ENCODE data around the gene TFE3.

The TFE3 gene

GRCh38 chrX:49001521-49002090 lies 41.6 kb downstream of the TFE3 start:
- peak; percentile 65 for ATAC-seq

GRCh38 chrX:49000636-49001035 lies 42.5 kb downstream of the TFE3 start:
- ATAC-seq: no peak
- TF ChIP-seq GLIS3 (CRISPR knock-in tag; IDR thresholded peaks at IDR 0.05) (no peak), ZC3H10 (CRISPR knock-in tag; IDR thresholded peaks at IDR 0.05) (no peak), ZFP30 (CRISPR knock-in tag; IDR thresholded peaks at IDR 0.05) (no peak), SNAI2 (CRISPR knock-in tag; IDR thresholded peaks at IDR 0.05) (no peak), ISL1 (CRISPR knock-in tag; IDR thresholded peaks at IDR 0.05) (no peak), TSHZ2 (CRISPR knock-in tag; IDR thresholded peaks at IDR 0.05) (no peak), ZNF70 (CRISPR knock-in tag; IDR thresholded peaks at IDR 0.05) (no peak), RARB (CRISPR knock-in tag; IDR thresholded peaks at IDR 0.05) (no peak), ZFP3 (CRISPR knock-in tag; IDR thresholded peaks at IDR 0.05) (no peak), ESRRG (CRISPR knock-in tag; IDR thresholded peaks at IDR 0.05) (no peak), ZNF8 (CRISPR knock-in tag; IDR thresholded peaks at IDR 0.05) (no peak), ARNTL (CRISPR knock-in tag; IDR thresholded peaks at IDR 0.05; ENCODE audit: borderline replicate concordance, low read depth) (no peak), PPARA (CRISPR knock-in tag; IDR thresholded peaks at IDR 0.05; ENCODE audit: borderline replicate concordance) (no peak), TCF4 (CRISPR knock-in tag; IDR thresholded peaks at IDR 0.05; ENCODE audit: borderline replicate concordance) (no peak), ZNF565 (CRISPR knock-in tag; conservative IDR thresholded peaks at IDR 0.05; ENCODE audit: low read depth) (no peak), CSDC2 (CRISPR knock-in tag; IDR thresholded peaks at IDR 0.05) (no peak), OSR1 (CRISPR knock-in tag; IDR thresholded peaks at IDR 0.05) (no peak), CSRNP3 (CRISPR knock-in tag; IDR thresholded peaks at IDR 0.05) (no peak), CREB5 (CRISPR knock-in tag; IDR thresholded peaks at IDR 0.05; ENCODE audit: low read depth) (no peak)
- TF ChIP-seq, protein P1, sequence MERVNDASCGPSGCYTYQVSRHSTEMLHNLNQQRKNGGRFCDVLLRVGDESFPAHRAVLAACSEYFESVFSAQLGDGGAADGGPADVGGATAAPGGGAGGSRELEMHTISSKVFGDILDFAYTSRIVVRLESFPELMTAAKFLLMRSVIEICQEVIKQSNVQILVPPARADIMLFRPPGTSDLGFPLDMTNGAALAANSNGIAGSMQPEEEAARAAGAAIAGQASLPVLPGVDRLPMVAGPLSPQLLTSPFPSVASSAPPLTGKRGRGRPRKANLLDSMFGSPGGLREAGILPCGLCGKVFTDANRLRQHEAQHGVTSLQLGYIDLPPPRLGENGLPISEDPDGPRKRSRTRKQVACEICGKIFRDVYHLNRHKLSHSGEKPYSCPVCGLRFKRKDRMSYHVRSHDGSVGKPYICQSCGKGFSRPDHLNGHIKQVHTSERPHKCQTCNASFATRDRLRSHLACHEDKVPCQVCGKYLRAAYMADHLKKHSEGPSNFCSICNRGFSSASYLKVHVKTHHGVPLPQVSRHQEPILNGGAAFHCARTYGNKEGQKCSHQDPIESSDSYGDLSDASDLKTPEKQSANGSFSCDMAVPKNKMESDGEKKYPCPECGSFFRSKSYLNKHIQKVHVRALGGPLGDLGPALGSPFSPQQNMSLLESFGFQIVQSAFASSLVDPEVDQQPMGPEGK (CRISPR knock-in tag; IDR thresholded peaks at IDR 0.05; ENCODE audit: borderline replicate concordance): no peak

More at GRCh38 chrX:49001521-49002090, 41.6 kb downstream of the TFE3 start:
- TF ChIP-seq ZNF8 (CRISPR knock-in tag; IDR thresholded peaks at IDR 0.05) (no peak), CSRNP3 (CRISPR knock-in tag; IDR thresholded peaks at IDR 0.05) (no peak), TOX (CRISPR knock-in tag; IDR thresholded peaks at IDR 0.05; ENCODE audit: borderline replicate concordance) (no peak), ISL1 (CRISPR knock-in tag; IDR thresholded peaks at IDR 0.05) (no peak), TSHZ2 (CRISPR knock-in tag; IDR thresholded peaks at IDR 0.05) (no peak), ESRRG (CRISPR knock-in tag; IDR thresholded peaks at IDR 0.05) (no peak), ZFP30 (CRISPR knock-in tag; IDR thresholded peaks at IDR 0.05) (no peak), ZNF565 (CRISPR knock-in tag; conservative IDR thresholded peaks at IDR 0.05; ENCODE audit: low read depth) (no peak), ZFP3 (CRISPR knock-in tag; IDR thresholded peaks at IDR 0.05) (no peak), BACH2 (CRISPR knock-in tag; IDR thresholded peaks at IDR 0.05; ENCODE audit: borderline replicate concordance) (no peak), RARB (CRISPR knock-in tag; IDR thresholded peaks at IDR 0.05) (no peak), ZC3H10 (CRISPR knock-in tag; IDR thresholded peaks at IDR 0.05) (no peak), ZNF70 (CRISPR knock-in tag; IDR thresholded peaks at IDR 0.05) (no peak)

All from SK-N-SH treated with all-trans-retinoic acid at 6 μM for 48 hours (cell line).